Activated naive CD4-positive, alpha-beta T cell treated with anti-CD3 and anti-CD28 coated beads, Interleukin-2, amount 50 U/mL, for 24 hours (primary cell): Measurements from ENCODE around the gene GUCY1A2.

Experiments
- H3K27ac Mint-ChIP-seq: one replicate; pipeline ENCODE4 v1.8.0; 2021; ENCODE audit warnings: mild to moderate bottlenecking, mixed read lengths
- H3K27me3 Mint-ChIP-seq: one replicate; pipeline ENCODE4 v1.8.0; 2021; ENCODE audit warnings: mixed read lengths
- H3K36me3 Mint-ChIP-seq: one replicate; pipeline ENCODE4 v1.8.0; 2021; ENCODE audit warnings: mixed read lengths
- H3K4me1 Mint-ChIP-seq: one replicate; pipeline ENCODE4 v1.8.0; 2021; ENCODE audit warnings: mixed read lengths
- H3K4me3 Mint-ChIP-seq: one replicate; pipeline ENCODE4 v1.8.0; 2021; ENCODE audit warnings: mild to moderate bottlenecking, mixed read lengths
- H3K9me3 Mint-ChIP-seq: one replicate; pipeline ENCODE4 v1.8.0; 2021; ENCODE audit warnings: mixed read lengths

Gene GUCY1A2

DNA sequence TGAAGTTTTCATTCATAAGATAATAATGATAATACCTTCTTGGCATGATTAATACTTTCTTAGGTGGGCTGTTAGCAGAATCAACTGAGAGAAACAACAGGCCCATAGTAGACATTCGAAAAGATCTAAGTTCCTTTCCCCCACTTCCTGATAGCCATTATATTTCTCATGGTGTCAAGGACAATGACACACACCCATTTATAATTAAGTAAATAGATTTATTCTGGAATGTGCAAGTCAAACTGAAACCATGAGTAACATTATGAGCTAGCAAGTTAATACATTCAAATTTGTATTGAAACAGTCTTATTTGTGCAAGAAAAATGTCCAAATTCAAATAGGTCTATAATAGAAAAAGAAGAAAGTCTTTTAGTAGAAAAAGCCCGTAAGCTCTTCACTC lies 301.1 kb downstream of the GUCY1A2 start:
- Mint-ChIP-seq H3K4me1 (no peaks in the 10 kb centered on the region), H3K27ac (no peak overlapping the region), H3K9me3 (peaks cover 2% of the 10 kb centered on the region), H3K4me3 (no peak overlapping the region), H3K36me3 (no peaks in the 10 kb centered on the region), H3K27me3 (no peaks in the 10 kb centered on the region)

DNA sequence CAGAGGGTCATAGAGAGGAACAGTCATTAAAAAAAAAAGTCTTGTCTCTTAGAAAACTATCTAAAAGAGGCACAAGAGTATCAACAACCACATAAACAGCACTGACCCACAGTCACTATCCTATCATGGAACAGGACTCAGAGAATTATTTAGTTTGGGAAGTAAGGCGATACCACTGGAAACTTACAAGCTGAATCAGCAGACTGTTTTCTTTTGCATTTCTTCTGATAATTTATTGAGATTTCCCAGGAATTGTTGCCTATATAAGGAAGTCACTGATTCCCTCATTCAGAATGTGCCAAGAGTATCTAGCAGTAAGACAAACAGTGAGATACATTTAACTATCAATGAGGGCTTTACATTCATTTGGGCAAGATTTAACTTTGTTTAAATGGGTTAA lies 304.1 kb downstream of the GUCY1A2 start:
- H3K4me3 Mint-ChIP-seq, result no peak overlapping the region
- H3K27me3 Mint-ChIP-seq, result no peaks in the 10 kb centered on the region
- no peaks in the 10 kb centered on the region for H3K4me1 Mint-ChIP-seq
- peaks cover 12% of the 10 kb centered on the region for H3K9me3 Mint-ChIP-seq
- H3K36me3 Mint-ChIP-seq, result no peaks in the 10 kb centered on the region
- H3K27ac Mint-ChIP-seq, result no peak overlapping the region

DNA sequence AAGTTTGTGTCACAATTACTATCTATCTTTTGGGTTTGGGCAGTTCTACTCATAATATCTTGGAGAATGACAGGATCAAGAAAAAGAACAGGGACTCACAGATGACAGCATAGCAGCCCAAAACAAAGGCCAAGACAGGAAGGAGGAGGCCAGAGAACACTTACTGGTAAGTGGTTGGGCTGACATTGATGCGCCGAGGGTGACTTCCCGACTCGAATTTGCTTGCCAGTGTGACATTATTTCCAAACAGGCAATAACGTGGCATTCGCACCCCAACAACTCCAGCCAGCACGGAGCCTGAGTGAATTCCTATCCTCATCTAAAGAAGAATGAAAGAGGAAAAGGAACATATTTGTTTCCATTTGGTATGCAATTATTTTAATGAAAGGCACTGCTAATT lies 309.9 kb downstream of the GUCY1A2 start:
- H3K27me3 Mint-ChIP-seq, result no peaks in the 10 kb centered on the region
- H3K36me3 Mint-ChIP-seq, result no peaks in the 10 kb centered on the region
- H3K9me3 Mint-ChIP-seq, result peaks cover 12% of the 10 kb centered on the region
- no peak overlapping the region for H3K4me3 Mint-ChIP-seq
- H3K4me1 Mint-ChIP-seq, result no peaks in the 10 kb centered on the region
- no peak overlapping the region for H3K27ac Mint-ChIP-seq

DNA sequence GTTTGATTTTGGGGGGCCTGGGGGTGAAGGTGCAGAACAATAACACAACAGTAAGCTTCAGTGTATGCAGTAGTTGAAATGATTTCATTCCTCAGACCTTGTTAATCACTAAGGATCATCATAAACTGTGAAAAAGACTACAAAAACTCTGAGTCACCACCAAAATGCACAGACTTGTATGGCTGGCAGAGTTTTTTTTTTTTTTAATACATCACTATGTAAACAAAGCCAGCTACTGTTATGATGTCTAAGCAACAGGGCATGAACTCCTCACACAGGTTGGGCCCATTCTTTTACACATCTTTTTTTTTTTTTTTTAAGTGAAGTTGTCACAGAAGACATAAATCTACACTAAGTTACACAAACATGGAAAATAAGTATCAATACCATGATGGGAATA lies 311.9 kb downstream of the GUCY1A2 start:
- Mint-ChIP-seq H3K27ac (no peak overlapping the region), H3K36me3 (no peaks in the 10 kb centered on the region), H3K27me3 (no peaks in the 10 kb centered on the region), H3K4me1 (no peaks in the 10 kb centered on the region), H3K9me3 (peaks cover 2% of the 10 kb centered on the region), H3K4me3 (no peak overlapping the region)

DNA sequence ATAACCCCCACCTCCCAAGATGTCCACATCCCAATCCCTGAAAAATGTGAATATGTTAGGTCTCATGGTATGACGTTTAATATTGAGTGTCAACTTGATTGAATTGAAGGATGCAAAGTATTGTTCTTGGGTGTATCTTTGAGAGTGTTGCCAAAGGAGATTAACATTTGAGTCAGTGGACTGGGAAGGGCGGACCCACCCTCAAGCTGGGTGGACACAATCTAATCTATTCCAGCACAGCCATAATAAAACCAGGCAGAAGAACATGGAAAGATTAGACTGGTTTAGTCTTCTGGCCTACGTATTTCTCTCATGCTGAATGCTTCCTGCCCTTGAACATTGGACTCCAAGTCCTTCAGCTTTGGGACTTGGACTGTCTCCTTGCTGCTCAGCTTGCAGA lies 315.5 kb downstream of the GUCY1A2 start:
- Mint-ChIP-seq H3K27ac (no peak overlapping the region), H3K27me3 (no peaks in the 10 kb centered on the region), H3K4me1 (no peaks in the 10 kb centered on the region), H3K4me3 (no peak overlapping the region), H3K36me3 (no peaks in the 10 kb centered on the region), H3K9me3 (no peaks in the 10 kb centered on the region)

DNA sequence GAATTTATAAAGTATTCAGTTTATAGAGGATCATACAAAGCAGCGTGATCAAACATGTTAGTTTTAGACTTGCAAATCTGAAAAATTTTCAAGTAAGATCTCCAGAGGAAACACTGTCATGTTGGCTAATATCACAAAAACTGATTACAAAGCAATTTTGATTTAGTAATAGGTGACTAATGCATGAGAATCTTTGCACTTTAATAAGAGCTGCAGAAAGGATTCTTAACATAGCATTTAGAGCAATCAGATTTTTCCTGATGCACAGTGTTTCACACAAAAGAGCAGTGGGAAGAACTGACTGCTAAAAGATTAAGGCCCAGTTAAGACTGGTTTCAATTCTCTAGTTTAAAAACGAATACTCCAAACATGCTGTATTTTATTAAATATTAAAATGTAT lies 321.2 kb downstream of the GUCY1A2 start:
- no peak overlapping the region for H3K4me3 Mint-ChIP-seq
- no peaks in the 10 kb centered on the region for H3K27me3 Mint-ChIP-seq
- no peaks in the 10 kb centered on the region for H3K36me3 Mint-ChIP-seq
- H3K4me1 Mint-ChIP-seq, result no peaks in the 10 kb centered on the region
- H3K9me3 Mint-ChIP-seq, result no peaks in the 10 kb centered on the region
- no peak overlapping the region for H3K27ac Mint-ChIP-seq

DNA sequence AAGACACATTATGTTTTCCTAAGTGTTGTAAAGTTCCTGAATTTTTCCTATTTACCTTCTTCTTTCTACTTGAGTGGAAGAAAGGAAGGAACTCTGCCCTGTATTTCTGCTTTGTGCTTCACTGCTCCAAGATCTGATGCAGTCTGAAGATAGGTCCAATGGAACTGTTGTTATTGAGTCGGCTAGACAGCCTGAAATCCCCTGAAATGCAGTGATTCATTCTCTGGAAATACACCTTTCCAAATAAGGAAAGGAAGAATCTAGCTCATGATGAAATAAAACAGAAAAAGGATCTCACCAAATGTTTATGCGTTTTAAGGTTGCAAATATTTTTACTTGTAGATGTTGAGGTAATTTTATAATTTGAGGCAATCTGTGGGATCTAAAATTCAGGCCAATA lies 322.8 kb downstream of the GUCY1A2 start:
- Mint-ChIP-seq H3K27me3 (no peaks in the 10 kb centered on the region), H3K4me3 (no peak overlapping the region)

DNA sequence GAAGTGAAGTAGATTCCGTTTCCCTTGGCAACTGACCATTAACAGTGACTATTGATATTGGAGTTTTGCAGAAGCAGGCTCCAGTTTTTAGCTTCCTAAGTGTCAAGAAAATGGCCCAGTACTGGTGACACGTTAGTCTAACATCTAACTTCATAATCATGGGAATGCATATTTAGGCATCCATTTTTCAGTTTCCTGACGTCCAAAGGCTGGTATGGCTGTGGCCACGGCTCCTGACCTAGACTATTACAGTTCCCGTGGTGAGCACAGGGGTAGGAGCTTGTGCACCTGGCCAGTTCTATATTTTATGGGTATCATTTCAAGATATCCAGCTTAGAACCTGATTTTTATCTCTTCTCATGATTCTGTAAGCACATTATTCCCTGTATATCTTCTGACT lies 323.8 kb downstream of the GUCY1A2 start:
- Mint-ChIP-seq H3K27me3 (no peaks in the 10 kb centered on the region), H3K27ac (no peak overlapping the region), H3K36me3 (no peaks in the 10 kb centered on the region)

More for the DNA sequence above, 322.8 kb downstream of the GUCY1A2 start:
- Mint-ChIP-seq H3K9me3 (no peaks in the 10 kb centered on the region), H3K4me1 (no peaks in the 10 kb centered on the region), H3K27ac (no peak overlapping the region), H3K36me3 (no peaks in the 10 kb centered on the region)

DNA sequence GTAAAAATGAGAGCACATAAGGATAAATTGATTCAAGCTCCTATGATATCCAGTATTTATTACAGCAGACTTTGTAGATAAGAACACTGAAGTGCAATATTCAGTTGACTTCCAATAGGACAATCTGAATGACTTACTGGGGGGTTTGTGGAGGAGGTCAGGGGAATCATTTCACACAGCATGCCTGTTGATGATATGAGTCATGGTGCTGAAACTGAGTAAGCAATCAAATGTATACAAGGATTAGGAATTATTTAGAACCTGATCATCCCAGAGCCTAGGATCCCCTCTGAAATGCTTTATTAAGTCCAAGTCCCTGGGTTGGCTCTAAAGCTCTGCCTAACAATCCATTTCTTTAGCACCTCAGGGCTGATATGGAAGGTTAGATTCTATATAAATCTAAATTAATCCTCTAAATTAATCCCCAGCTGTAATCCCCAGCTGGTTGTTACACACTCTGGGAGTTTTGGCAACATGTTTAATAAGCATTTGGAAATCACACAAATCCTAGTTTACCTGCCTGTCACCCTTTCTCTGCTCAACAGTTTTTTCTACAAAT lies 326.4 kb downstream of the GUCY1A2 start:
- Mint-ChIP-seq H3K4me3 (no peak overlapping the region), H3K9me3 (peaks cover 12% of the 10 kb centered on the region), H3K36me3 (no peaks in the 10 kb centered on the region), H3K4me1 (no peaks in the 10 kb centered on the region), H3K27me3 (no peaks in the 10 kb centered on the region), H3K27ac (no peak overlapping the region)

More for the DNA sequence above, 323.8 kb downstream of the GUCY1A2 start:
- no peaks in the 10 kb centered on the region for H3K4me1 Mint-ChIP-seq
- H3K9me3 Mint-ChIP-seq, result peaks cover under 1% of the 10 kb centered on the region
- no peak overlapping the region for H3K4me3 Mint-ChIP-seq

DNA sequence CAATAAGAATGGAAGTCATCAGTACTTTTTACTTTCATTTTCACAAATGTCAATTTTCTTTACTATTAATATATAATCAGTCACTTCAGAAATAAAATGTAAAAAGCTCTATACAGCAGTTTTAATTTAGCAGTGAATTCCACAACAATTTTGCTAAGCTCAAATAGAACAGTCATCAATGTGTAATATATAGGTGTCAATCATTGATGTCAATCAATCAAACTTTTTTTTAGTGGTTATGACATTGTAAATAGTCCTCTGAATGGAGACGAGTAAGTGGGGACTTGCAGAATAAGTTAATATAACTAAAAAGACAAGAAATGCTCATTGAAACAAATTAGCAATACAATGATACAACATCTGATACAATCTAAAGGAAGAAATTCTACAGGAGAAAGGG lies 327.4 kb downstream of the GUCY1A2 start:
- Mint-ChIP-seq H3K36me3 (no peaks in the 10 kb centered on the region), H3K27me3 (no peaks in the 10 kb centered on the region), H3K4me1 (no peaks in the 10 kb centered on the region), H3K4me3 (no peak overlapping the region), H3K27ac (no peak overlapping the region), H3K9me3 (peaks cover 12% of the 10 kb centered on the region)

DNA sequence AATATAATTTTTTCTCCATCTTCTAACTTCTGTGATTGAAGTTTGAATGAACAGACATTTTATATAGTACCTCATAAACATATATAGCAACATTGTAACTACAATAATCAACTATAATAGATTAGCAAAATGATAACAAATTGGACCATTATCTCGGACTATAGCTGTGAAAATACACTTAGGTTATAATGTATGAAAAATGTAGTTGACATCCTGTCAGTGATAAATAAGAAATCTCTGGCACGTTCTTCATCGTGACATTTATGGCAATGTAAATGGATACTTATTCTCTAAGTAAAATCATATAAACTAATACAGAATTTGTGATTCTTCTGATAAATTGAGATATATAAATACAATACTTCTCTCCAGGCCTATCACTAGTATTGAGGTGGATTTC lies 333.3 kb downstream of the GUCY1A2 start:
- Mint-ChIP-seq H3K9me3 (peaks cover 12% of the 10 kb centered on the region), H3K4me1 (no peaks in the 10 kb centered on the region), H3K4me3 (no peak overlapping the region), H3K27me3 (no peaks in the 10 kb centered on the region), H3K36me3 (no peaks in the 10 kb centered on the region), H3K27ac (no peak overlapping the region)

DNA sequence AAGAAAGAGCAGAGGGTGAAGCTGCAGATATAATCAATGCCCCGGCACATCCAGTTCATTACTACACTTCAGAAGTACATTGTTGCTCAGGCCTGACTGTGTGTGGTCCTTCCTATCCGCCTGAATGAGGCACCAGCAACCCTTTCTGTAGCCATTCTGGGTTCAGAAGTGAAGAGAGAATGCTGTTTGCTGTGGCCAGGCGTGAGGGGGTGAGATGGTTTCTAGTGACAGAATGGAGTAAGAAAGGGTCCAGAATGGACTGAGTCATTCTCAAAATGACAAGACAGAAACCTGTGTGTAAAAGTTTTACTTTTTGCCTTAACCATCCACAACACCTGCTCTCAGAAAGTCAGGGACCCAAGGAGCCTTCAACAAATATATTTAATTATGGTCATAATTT lies 334.8 kb downstream of the GUCY1A2 start:
- H3K27ac Mint-ChIP-seq, result no peak overlapping the region
- H3K27me3 Mint-ChIP-seq, result no peaks in the 10 kb centered on the region
- H3K4me3 Mint-ChIP-seq, result no peak overlapping the region
- no peaks in the 10 kb centered on the region for H3K36me3 Mint-ChIP-seq
- H3K4me1 Mint-ChIP-seq, result no peaks in the 10 kb centered on the region
- H3K9me3 Mint-ChIP-seq, result peaks cover 4% of the 10 kb centered on the region

DNA sequence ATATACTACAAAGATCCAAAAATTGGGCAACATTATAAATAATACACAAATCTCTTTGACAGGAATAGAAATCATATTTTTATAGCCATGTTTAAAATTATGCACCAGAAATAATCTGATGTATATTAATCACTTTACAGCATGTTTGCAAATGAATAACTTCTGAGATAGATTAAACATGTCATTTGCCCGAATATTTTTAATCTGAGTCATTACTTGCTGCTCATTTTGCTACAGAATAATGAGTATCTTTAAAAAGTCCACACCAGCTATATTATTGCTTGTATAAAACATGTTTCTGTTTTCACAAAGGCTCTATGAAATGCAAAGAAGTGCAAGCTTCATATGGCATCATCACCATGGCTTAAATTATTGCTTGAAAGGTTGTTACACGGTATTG lies 336.8 kb downstream of the GUCY1A2 start:
- Mint-ChIP-seq H3K4me1 (no peaks in the 10 kb centered on the region), H3K27me3 (no peaks in the 10 kb centered on the region), H3K9me3 (no peaks in the 10 kb centered on the region), H3K27ac (no peak overlapping the region), H3K36me3 (no peaks in the 10 kb centered on the region), H3K4me3 (no peak overlapping the region)

DNA sequence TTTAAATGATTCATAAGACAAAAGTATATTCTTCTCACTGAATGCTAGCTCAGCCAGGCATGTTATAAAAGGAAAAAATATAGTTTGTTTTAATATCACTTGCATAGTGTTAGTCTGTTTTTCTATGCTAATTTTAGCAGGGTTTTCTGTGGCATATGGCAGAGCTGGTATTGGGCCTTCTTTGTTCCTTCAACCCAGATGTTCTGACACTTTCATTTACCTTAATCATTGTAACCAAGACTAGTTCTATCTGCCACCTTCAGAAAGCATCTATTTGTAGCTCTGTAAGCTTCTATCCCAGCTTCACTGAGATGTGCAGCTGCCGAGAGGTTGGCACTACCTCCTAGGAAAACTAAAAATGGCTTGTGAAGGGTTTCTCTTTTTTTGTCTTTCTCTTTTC lies 338.7 kb downstream of the GUCY1A2 start:
- Mint-ChIP-seq H3K27me3 (no peaks in the 10 kb centered on the region), H3K9me3 (no peaks in the 10 kb centered on the region)

DNA sequence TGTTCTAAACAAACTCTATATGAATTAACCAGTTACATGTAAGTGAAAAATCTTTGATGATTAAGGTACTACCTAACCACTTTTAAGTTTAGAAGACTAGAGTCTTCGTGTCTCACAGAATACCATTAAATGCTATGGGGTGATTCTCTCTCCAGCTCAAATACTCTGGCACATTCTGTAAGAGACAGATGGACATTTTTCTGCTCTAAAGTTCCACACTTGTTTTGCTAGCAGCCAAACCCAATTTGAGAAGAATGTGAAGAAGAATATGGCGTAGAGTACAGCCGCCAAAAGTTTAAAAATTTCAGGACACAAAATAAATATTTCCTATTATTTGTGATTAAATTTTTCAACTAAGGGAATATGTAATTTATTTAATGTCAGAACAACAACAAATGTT lies 339.1 kb downstream of the GUCY1A2 start:
- Mint-ChIP-seq H3K4me1 (no peaks in the 10 kb centered on the region), H3K36me3 (no peaks in the 10 kb centered on the region), H3K27ac (no peak overlapping the region), H3K4me3 (no peak overlapping the region), H3K27me3 (no peaks in the 10 kb centered on the region), H3K9me3 (no peaks in the 10 kb centered on the region)

More for the DNA sequence above, 338.7 kb downstream of the GUCY1A2 start:
- H3K4me3 Mint-ChIP-seq, result no peak overlapping the region
- H3K27ac Mint-ChIP-seq, result no peak overlapping the region
- no peaks in the 10 kb centered on the region for H3K36me3 Mint-ChIP-seq
- no peaks in the 10 kb centered on the region for H3K4me1 Mint-ChIP-seq

DNA sequence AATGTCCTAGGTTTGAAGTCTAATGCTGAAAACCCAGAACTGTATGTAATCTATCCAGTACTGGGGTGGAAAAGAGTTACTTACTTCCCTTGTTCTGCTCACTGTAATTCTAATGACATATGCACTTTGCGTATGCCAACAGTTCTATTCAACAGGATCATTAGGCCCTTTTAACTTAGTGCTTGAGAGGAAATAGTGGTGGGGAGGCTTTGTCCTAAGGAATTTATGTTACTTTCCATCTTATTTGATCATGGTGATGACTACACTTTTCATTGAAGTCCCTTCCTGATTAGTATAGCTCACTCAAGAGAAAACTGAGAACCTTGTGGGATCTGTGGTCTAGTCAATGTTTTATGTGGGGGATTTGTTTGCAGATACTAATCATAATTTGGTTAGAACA lies 348.2 kb downstream of the GUCY1A2 start:
- peaks cover 5% of the 10 kb centered on the region for H3K9me3 Mint-ChIP-seq
- H3K27ac Mint-ChIP-seq, result no peak overlapping the region
- no peaks in the 10 kb centered on the region for H3K27me3 Mint-ChIP-seq
- H3K4me3 Mint-ChIP-seq, result no peak overlapping the region
- no peaks in the 10 kb centered on the region for H3K4me1 Mint-ChIP-seq
- H3K36me3 Mint-ChIP-seq, result no peaks in the 10 kb centered on the region

DNA sequence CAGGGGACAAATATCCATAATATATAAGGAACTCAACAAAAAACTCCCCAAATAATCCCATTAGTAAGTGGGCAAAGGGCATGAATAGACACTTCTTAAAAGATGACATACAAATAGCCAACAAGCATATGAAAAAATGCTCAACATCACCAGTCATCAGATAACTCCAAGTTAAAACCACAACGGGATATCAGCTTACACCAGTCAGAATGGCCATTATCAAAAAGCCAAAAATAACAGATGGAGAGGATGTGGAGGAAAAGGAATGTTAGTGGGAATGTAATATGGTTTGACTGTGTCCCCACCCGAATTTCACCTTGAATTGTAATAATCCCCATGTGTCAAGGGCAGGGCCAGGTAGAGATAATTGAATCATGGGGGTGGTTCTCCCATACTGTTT lies 350.1 kb downstream of the GUCY1A2 start:
- Mint-ChIP-seq H3K27me3 (no peaks in the 10 kb centered on the region), H3K36me3 (no peaks in the 10 kb centered on the region), H3K4me1 (no peaks in the 10 kb centered on the region), H3K27ac (no peak overlapping the region), H3K9me3 (peaks cover 5% of the 10 kb centered on the region), H3K4me3 (no peak overlapping the region)
